ENCODE measurements around the gene OTUB1. TPM values are rescaled to one million over a fixed set of nuclear protein-coding genes. Genes with fewer than 3 reads are reported as not detected.

Gene OTUB1
- total and polyA plus RNA-seq, 9 of the 15 experiments (the other 6 are each of a cell fraction or from before 2014, with no cell fraction given): 29.5 to 134 (median 66.1) TPM

DNA sequence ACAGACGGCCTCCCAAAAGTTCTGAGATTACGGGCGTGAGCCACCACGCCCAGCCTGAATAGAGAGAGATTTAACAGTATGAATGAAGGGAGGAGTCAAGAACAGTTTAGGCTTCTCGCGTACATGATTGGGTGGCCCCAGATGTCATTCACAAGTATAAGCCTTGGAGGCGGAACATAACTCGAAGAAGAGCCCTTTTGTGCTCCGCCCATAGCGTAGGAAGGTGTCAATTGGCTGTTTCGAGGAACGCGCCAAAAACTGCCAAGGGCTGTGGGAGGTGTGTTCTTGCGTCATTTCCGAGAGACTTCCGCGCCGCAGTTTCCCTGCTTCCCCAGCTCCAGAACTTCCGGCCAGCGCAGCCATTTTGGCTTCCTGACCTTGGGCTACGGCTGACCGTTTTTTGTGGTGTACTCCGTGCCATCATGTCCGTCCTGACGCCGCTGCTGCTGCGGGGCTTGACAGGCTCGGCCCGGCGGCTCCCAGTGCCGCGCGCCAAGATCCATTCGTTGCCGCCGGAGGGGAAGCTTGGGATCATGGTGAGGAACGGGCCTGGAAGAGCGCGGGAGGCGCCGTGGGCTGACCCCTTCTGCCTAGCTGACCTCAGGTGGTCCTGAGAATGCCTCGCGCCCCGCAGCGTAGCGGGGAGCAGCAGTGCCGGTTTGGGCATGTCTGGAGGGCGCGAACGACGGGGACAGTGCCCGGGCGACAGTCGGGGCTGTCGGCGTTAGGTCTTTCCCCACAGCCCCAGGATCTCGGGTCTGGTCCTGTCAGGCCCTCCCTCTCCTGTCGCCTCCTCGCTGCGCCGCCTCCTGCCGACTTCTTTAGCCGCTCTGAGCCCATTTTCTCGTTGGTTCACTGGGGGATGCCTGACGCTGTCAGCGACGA lies 11.7 kb upstream of the OTUB1 start, which contains the start of gene COX8A (continued):
- TF ChIP-seq ZBTB7A (IDR thresholded peaks at IDR 0.05; ENCODE audit: borderline replicate concordance, control insufficient read depth, low read depth, low read length) (peak; percentile 79; the same call in 1 of the 2 replicates), MEIS2 (IDR thresholded peaks at IDR 0.05; ENCODE audit: partially characterized antibody) (peak; percentile 66), HNRNPH1 (optimal IDR thresholded peaks at IDR 0.05; ENCODE audit: low read depth, low read length) (no peak), ZNF347 (CRISPR knock-in tag; IDR thresholded peaks at IDR 0.05; ENCODE audit: low read depth) (no peak), TEAD1 (CRISPR knock-in tag; IDR thresholded peaks at IDR 0.05) (peak in 1 of 2 experiments; percentile 70; a peak in 1 of 4 replicates), NR2F6 (CRISPR knock-in tag; IDR thresholded peaks at IDR 0.05) (no peak), ETV6 (IDR thresholded peaks at IDR 0.05; ENCODE audit: borderline replicate concordance in 1 of 2, low read depth in 2 of 2, low read length in 1 of 2) (peak; percentile 59 to 80; a peak in 2 of 4 replicates), ETV6 (CRISPR knock-in tag; IDR thresholded peaks at IDR 0.05; ENCODE audit: borderline replicate concordance) (peak; percentile 75; the same call in 1 of the 2 replicates), REST (IDR thresholded peaks at IDR 0.05; ENCODE audit: borderline replicate concordance) (no peak), REST (CRISPR knock-in tag; IDR thresholded peaks at IDR 0.05; ENCODE audit: low read depth) (peak; percentile 70; the same call in 1 of the 2 replicates), NELFE (IDR thresholded peaks at IDR 0.05; ENCODE audit: insufficient read depth, insufficient read length) (no peak), NEUROD1 (IDR thresholded peaks at IDR 0.05; ENCODE audit: borderline replicate concordance, low read depth, low read length, partially characterized antibody) (peak; percentile 68), ZNF695 (CRISPR knock-in tag; IDR thresholded peaks at IDR 0.05) (no peak), ZNF699 (CRISPR knock-in tag; IDR thresholded peaks at IDR 0.05; ENCODE audit: insufficient replicate concordance) (no peak), SREBF2 (CRISPR knock-in tag; IDR thresholded peaks at IDR 0.05) (no peak), GTF2E2 (tag; IDR thresholded peaks at IDR 0.05) (peak; percentile 74; the same call in 1 of the 2 replicates), BRD4 (IDR thresholded peaks at IDR 0.05) (peak; percentile 91), KLF6 (CRISPR knock-in tag; IDR thresholded peaks at IDR 0.05; ENCODE audit: borderline replicate concordance) (no peak)
- TF ChIP-seq, protein P1, sequence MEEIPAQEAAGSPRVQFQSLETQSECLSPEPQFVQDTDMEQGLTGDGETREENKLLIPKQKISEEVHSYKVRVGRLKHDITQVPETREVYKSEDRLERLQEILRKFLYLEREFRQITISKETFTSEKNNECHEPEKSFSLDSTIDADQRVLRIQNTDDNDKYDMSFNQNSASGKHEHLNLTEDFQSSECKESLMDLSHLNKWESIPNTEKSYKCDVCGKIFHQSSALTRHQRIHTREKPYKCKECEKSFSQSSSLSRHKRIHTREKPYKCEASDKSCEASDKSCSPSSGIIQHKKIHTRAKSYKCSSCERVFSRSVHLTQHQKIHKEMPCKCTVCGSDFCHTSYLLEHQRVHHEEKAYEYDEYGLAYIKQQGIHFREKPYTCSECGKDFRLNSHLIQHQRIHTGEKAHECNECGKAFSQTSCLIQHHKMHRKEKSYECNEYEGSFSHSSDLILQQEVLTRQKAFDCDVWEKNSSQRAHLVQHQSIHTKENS (CRISPR knock-in tag; IDR thresholded peaks at IDR 0.05): no peak

Measured in K562 (cell line).